Tongue (tissue), 3 donors: ENCODE measurements around the gene ASTN1. TPM values are rescaled to one million over a fixed set of nuclear protein-coding genes. Genes with fewer than 3 reads are reported as not detected.

ENCODE experiments used
- DNase-seq: peaks from one replicate; pipeline ENCODE4 v3.0.0-alpha.2; 2015
- small RNA-seq: library from RNA; depleted of rRNA; stranded (forward); fragments of <200 nt; gene quantifications from one replicate; pipeline ENCODE3, GENCODE V24; 2014; ENCODE audit warnings: low replicate concordance
- total RNA-seq: library from RNA; depleted of rRNA; stranded (reverse); fragments of >200 nt; gene quantifications from one replicate; pipeline ENCODE4 v1.2.3, GENCODE V29; 2014

ASTN1 gene
- total RNA-seq, 1 donor from 2014 or later, result 5.0 TPM

GRCh38 chr1:176837708-176838107 lies 326.8 kb downstream of the ASTN1 start:
- no peak for DNase-seq

GRCh38 chr1:176831150-176831549 lies 333.4 kb downstream of the ASTN1 start:
- no peak for DNase-seq

- no peak for DNase-seq
These were observed 335.3 kb downstream of the ASTN1 start for GRCh38 chr1:176829261-176829660.

GRCh38 chr1:176826265-176826664 lies 338.2 kb downstream of the ASTN1 start:
- no peak for DNase-seq

- peak; percentile 88 for DNase-seq
These were observed 344.0 kb downstream of the ASTN1 start for GRCh38 chr1:176820391-176821031.

GRCh38 chr1:176816232-176816631 lies 348.3 kb downstream of the ASTN1 start:
- no peak for DNase-seq

GRCh38 chr1:176815621-176816020 lies 348.9 kb downstream of the ASTN1 start:
- DNase-seq, result no peak

- peak; percentile 51 for DNase-seq
These were observed 352.8 kb downstream of the ASTN1 start for GRCh38 chr1:176811511-176812288.

- DNase-seq, result no peak
These were observed 355.2 kb downstream of the ASTN1 start for GRCh38 chr1:176809292-176809691.

Small RNA genes lying within 50 kb of the gene (small RNA-seq; reads per million reads assigned to genes)
- gene MIR488, result 0.63 reads per million, percentile 79 among the genes with 10 or more reads in this experiment

Other genes starting within 250 kb of the ASTN1 start
- gene BRINP2, start 6.2 kb upstream of the ASTN1 start, total RNA-seq, result 0.31 TPM